ENCODE measurements around the gene RPTN. TPM values are rescaled to one million over a fixed set of nuclear protein-coding genes. Genes with fewer than 3 reads are reported as not detected.

RPTN gene
- polyA plus RNA-seq, 3 donors: not detected

DNA sequence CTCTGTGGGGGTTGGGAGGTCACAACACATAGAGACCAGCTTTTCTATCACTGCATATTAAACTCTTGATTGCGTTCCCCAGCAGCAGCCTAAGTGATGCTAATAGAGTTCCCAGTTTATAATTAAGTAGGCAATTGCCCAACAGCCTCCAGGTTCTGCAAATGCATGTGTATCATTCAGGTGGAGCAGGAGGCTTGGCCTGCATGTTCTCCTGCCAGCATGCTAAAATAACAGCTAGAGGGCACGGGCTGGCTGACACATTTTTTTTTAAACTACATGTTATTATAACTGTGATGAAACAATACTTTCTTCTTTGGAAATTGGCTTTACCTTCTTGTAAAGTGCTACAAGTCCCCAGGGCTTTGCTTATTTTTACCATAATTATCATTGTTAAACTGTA is 54.2 kb downstream of the RPTN start:
- no peaks in the 10 kb centered on the region for H4K20me1 ChIP-seq (ENCODE audit: insufficient read depth, low read length)
- H3K27me3 ChIP-seq (ENCODE audit: control insufficient read depth in 2 of 2, insufficient read depth in 2 of 2, low read length in 2 of 2): peaks cover 65 to 86% of the 10 kb centered on the region in 2 donors
- H3K27ac ChIP-seq (ENCODE audit: low read depth in 1 of 2, low read length in 2 of 2): no peak overlapping the region
- peaks cover 24 to 44% of the 10 kb centered on the region in 2 donors for H3K9me3 ChIP-seq (replicated peaks in 1 of 2; ENCODE audit: control insufficient read depth in 1 of 2, insufficient read depth in 1 of 2, low read length in 2 of 2)
- H3K4me1 Mint-ChIP-seq: no peaks in the 10 kb centered on the region
- peaks cover 28 to 29% of the 10 kb centered on the region in 2 donors for H3K4me1 ChIP-seq (ENCODE audit: control insufficient read depth in 1 of 2, insufficient read depth in 2 of 2, low read length in 2 of 2)
- H3K4me3 ChIP-seq (replicated peaks in 1 of 3; ENCODE audit: low read depth in 2 of 3, low read length in 3 of 3): no peak overlapping the region
- no peak overlapping the region for H3K27ac Mint-ChIP-seq
- intact Hi-C loops (cut with micrococcal nuclease): loop anchor here in 1 of 2 donors (5.0 kb wide), 1 partner anchor 57 kb away; no protein-coding TSS in a partner anchor
- no peak overlapping the region for H3K9ac ChIP-seq (ENCODE audit: insufficient read depth, low read length, poor library complexity, severe bottlenecking)
- peaks cover 30 to 50% (median 37%) of the 10 kb centered on the region in 3 donors for H3K27me3 Mint-ChIP-seq (ENCODE audit: low read depth in 3 of 3)
- peak overlapping the region in 1 of 2 donors; percentile 65 for H3K4me3 Mint-ChIP-seq
- no peaks in the 10 kb centered on the region for H3K36me3 ChIP-seq (replicated peaks in 1 of 2; ENCODE audit: control insufficient read depth in 1 of 2, insufficient read depth in 2 of 2, low read length in 2 of 2)
- H3K36me3 Mint-ChIP-seq: no peaks in the 10 kb centered on the region
- whole genome bisulfite sequencing (ENCODE audit: insufficient coverage): no CpG with 5 or more reads among the region's 2 CpGs
- no peaks in the 10 kb centered on the region for H3K79me2 ChIP-seq (ENCODE audit: insufficient read depth, low read length)
- H3K4me2 ChIP-seq (replicated peaks; ENCODE audit: extremely low read depth, low read length, poor library complexity, severe bottlenecking): no peak overlapping the region
- no peak overlapping the region for H2AFZ ChIP-seq (ENCODE audit: insufficient read depth, low read depth, low read length, poor library complexity, severe bottlenecking)
- TF ChIP-seq, protein P1, sequence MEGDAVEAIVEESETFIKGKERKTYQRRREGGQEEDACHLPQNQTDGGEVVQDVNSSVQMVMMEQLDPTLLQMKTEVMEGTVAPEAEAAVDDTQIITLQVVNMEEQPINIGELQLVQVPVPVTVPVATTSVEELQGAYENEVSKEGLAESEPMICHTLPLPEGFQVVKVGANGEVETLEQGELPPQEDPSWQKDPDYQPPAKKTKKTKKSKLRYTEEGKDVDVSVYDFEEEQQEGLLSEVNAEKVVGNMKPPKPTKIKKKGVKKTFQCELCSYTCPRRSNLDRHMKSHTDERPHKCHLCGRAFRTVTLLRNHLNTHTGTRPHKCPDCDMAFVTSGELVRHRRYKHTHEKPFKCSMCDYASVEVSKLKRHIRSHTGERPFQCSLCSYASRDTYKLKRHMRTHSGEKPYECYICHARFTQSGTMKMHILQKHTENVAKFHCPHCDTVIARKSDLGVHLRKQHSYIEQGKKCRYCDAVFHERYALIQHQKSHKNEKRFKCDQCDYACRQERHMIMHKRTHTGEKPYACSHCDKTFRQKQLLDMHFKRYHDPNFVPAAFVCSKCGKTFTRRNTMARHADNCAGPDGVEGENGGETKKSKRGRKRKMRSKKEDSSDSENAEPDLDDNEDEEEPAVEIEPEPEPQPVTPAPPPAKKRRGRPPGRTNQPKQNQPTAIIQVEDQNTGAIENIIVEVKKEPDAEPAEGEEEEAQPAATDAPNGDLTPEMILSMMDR (IDR thresholded peaks at IDR 0.05): no peak
- DNase-seq: no peak
- peaks cover 0 to 8% (median 2%) of the 10 kb centered on the region in 7 donors for H3K9me3 Mint-ChIP-seq

Other genes starting within 250 kb of the RPTN start
- 1 to 10 TPM; 3.7 to 6.0 (median 4.6) TPM for gene THEM4, start 249.7 kb downstream of the RPTN start, polyA plus RNA-seq
- 1,000 to 10,000 TPM in 2 of 3 donors, 100 to 1,000 TPM in 1; 422 to 2,138 (median 2,129) TPM for gene S100A10, start 165.4 kb downstream of the RPTN start, polyA plus RNA-seq
- gene S100A11, start 122.2 kb downstream of the RPTN start, polyA plus RNA-seq: 1,000 to 10,000 TPM; 1,184 to 3,364 (median 2,621) TPM
- gene TCHHL1, start 70.2 kb downstream of the RPTN start, polyA plus RNA-seq: not detected
- gene TCHH, start 43.8 kb downstream of the RPTN start, polyA plus RNA-seq: not detected
- gene HRNR, start 65.0 kb upstream of the RPTN start, polyA plus RNA-seq: not detected
- gene FLG, start 166.0 kb upstream of the RPTN start, polyA plus RNA-seq: not detected
- gene FLG2, start 200.8 kb upstream of the RPTN start, polyA plus RNA-seq: not detected